ENCODE results near the gene ZBTB7C. TPM values are rescaled to one million over a fixed set of nuclear protein-coding genes. Genes with fewer than 3 reads are reported as not detected.

The ZBTB7C gene
- total RNA-seq, 6 donors from 2014 or later, result 6.1 to 18.1 (median 12.2) TPM

DNA sequence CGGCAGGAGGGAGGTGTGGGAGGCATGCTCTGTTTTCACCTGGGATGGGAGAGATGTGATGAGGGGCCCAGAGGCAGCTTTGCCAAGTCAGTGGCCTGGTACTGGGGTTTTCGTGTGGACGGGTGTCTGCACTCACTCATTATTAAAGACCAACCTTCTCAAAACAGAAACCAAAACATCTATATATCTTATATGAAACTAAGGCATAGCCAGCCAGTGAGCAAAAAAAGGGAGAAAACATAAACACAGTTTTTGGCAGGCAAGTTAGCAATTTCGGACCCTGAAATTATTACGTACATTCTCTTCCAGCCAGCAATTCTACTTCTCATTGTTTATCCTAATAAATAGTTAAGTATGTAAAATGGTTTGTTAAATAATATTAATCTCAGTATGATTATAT lies 297.6 kb downstream of the ZBTB7C start:
- Histone ChIP-seq H3K4me3 (no peak overlapping the region), H3K36me3 (no peaks in the 10 kb centered on the region), H3K27me3 (no peaks in the 10 kb centered on the region), H3K27ac (no peak overlapping the region), H3K9me3 (no peaks in the 10 kb centered on the region), H3K4me1 (peaks cover 0 to 12% (median 5%) of the 10 kb centered on the region in 4 donors)
- no peak for TF ChIP-seq CTCF (IDR thresholded peaks at IDR 0.05)
- WGBS, 2 donors, result 86 to 88% methylated on average over 5 of the region's 5 CpGs
- no peak for DNase-seq
- no peak for ATAC-seq (ENCODE audit: low FRiP score in 2 of 2)

DNA sequence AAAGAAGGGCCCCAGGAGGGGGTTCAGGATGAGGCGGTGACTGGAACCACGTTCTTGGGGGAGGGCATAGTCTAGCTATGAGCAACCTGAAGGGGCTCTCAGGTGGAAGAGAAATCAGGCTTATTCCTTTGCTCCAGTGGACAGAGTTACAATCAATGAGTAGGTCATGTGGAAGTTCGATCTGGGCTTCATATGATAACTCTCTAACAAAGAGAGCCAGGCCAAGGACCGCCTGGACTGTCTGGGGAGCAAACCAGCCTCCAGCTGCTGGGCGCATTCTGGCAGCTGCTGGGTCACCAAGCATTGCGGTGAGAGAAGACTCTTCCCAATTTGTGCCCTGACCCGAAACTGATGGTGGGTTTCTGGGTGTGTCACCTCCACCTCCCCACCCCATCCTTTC lies 298.4 kb downstream of the ZBTB7C start:
- TF ChIP-seq POLR2A (IDR thresholded peaks at IDR 0.05) (no peak), EP300 (IDR thresholded peaks at IDR 0.05) (no peak), POLR2AphosphoS5 (IDR thresholded peaks at IDR 0.05) (no peak), CTCF (IDR thresholded peaks at IDR 0.05) (no peak)
- 90 to 94% methylated on average over 6 to 7 of the region's 7 CpGs for WGBS, 2 donors
- Histone ChIP-seq H3K27ac (no peak overlapping the region), H3K36me3 (no peaks in the 10 kb centered on the region), H3K4me1 (peaks cover 0 to 13% (median 5%) of the 10 kb centered on the region in 4 donors), H3K27me3 (no peaks in the 10 kb centered on the region), H3K4me3 (no peak overlapping the region), H3K9me3 (no peaks in the 10 kb centered on the region)
- no peak for DNase-seq
- no peak for ATAC-seq (ENCODE audit: low FRiP score in 2 of 2)

- Histone ChIP-seq H3K27ac (no peak overlapping the region), H3K4me1 (peaks cover 0 to 13% (median 5%) of the 10 kb centered on the region in 4 donors), H3K4me3 (no peak overlapping the region), H3K27me3 (no peaks in the 10 kb centered on the region), H3K9me3 (no peaks in the 10 kb centered on the region), H3K36me3 (no peaks in the 10 kb centered on the region)
- no peak for DNase-seq
- ATAC-seq (ENCODE audit: low FRiP score in 2 of 2), result no peak
- TF ChIP-seq EP300 (IDR thresholded peaks at IDR 0.05) (no peak), POLR2A (IDR thresholded peaks at IDR 0.05) (no peak), POLR2AphosphoS5 (IDR thresholded peaks at IDR 0.05) (no peak), CTCF (IDR thresholded peaks at IDR 0.05) (no peak)
- WGBS, 2 donors, result 79 to 80% methylated on average over 6 of the region's 6 CpGs
Measured at GRCh38 chr18:48109961-48110493, 299.2 kb downstream of the ZBTB7C start.

DNA sequence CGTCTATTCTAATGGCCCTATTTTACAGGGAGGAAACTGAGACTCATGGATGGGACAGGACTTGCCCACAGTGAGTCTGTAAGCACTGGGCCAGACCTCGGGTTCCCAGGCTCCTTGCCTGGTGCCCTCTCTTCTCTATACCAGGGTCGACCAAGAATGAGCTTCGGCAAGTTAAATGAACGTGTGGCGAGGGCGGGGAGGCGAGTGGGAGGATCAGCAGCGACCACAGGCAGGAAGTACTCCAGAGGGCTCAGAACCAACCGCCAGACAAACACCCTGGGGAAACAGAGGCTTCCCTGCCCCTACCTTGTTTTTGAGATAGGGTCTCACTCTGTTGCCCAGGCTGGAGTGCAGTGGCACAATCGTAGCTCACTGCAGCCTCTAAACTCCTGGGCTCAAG lies 301.0 kb downstream of the ZBTB7C start:
- no peaks in the 10 kb centered on the region for H3K36me3 ChIP-seq
- 83 to 89% methylated on average over 11 of the region's 11 CpGs for WGBS, 2 donors
- DNase-seq (no peak), ATAC-seq (ENCODE audit: low FRiP score in 2 of 2) (no peak)
- H3K4me1 ChIP-seq, result peaks cover 0 to 13% (median 5%) of the 10 kb centered on the region in 4 donors
- H3K27me3 ChIP-seq, result no peaks in the 10 kb centered on the region
- no peak overlapping the region for H3K4me3 ChIP-seq
- H3K27ac ChIP-seq, result no peak overlapping the region
- no peaks in the 10 kb centered on the region for H3K9me3 ChIP-seq
- TF ChIP-seq EP300 (IDR thresholded peaks at IDR 0.05), result no peak
- TF ChIP-seq POLR2A (IDR thresholded peaks at IDR 0.05), result no peak
- TF ChIP-seq CTCF (IDR thresholded peaks at IDR 0.05), result no peak
- no peak for TF ChIP-seq POLR2AphosphoS5 (IDR thresholded peaks at IDR 0.05)
